Kidney tubule cell (primary cell): ENCODE data around the gene OR4C16.

Experiments
- DNase-seq: peaks from one replicate; pipeline ENCODE4 v3.0.0-alpha.2; 2018; ENCODE audit warnings: low spot score

Gene OR4C16, protein sequence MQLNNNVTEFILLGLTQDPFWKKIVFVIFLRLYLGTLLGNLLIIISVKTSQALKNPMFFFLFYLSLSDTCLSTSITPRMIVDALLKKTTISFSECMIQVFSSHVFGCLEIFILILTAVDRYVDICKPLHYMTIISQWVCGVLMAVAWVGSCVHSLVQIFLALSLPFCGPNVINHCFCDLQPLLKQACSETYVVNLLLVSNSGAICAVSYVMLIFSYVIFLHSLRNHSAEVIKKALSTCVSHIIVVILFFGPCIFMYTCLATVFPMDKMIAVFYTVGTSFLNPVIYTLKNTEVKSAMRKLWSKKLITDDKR

DNA sequence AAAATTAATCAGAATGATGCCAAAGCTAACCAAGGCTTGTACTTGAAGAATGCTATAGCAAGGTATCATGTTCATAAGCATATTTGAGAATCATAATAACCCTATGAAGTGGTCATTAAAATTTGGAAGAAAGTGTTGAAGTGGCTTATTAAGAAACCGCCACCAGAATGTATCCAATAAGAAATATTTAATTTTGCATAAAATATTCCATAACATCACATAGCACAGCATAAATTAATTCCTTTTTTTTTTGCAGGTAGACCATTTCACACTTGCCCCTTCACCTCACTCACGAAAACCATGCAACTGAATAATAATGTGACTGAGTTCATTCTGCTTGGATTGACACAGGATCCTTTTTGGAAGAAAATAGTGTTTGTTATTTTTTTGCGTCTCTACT, at the start of gene OR4C16:
TSS of gene OR4C16 (plus strand) at position 301 of the 400 bp plus-strand sequence. CDS start at position 301, 0 bp downstream.
- DNase-seq = no peak

DNA sequence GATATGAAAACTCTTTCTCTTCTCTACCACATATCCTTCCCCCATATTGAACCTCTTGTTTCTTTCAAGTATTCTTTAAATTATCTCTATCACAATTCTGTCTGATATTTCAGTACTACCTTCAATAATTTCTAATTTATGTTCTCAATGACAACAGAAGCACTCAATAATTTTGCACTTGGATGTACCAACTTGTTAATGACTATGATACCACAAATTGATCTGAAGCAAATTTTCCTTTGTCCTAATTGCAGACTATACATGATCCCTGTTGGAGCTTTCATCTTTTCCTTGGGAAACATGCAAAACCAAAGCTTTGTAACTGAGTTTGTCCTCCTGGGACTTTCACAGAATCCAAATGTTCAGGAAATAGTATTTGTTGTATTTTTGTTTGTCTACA, 17.8 kb upstream of the OR4C16 start, which contains the start of gene OR4C15:
TSS of gene OR4C15 (plus strand) at position 301 of the 400 bp plus-strand sequence. CDS start at position 301, 0 bp downstream.
- DNase-seq = no peak

DNA sequence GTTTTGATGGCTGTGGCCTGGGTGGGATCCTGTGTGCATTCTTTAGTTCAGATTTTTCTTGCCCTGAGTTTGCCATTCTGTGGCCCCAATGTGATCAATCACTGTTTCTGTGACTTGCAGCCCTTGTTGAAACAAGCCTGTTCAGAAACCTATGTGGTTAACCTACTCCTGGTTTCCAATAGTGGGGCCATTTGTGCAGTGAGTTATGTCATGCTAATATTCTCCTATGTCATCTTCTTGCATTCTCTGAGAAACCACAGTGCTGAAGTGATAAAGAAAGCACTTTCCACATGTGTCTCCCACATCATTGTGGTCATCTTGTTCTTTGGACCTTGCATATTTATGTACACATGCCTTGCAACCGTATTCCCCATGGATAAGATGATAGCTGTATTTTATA, 620 bp downstream of the OR4C16 start:
- DNase-seq = no peak

DNA sequence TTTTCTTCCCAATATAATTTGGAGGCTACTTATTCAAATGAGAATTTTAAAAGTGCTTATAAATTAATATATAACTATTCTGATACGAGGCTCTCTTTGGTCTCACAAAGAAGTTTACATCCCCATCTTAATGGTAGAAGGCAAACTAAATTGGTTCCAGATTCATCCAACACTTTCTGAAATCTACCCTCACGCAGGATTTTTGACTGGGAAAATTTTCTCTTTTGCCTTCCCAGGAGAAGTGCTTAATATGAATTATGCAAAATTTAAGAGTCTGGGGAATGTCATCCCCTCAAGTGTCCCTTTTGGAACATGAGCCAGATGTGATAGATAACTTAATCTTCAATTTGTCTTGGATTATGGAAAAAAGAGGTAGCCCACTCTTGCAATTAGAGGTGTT, 35.6 kb downstream of the OR4C16 start, which contains the start of gene OR4C11:
TSS of gene OR4C11 (minus strand) at position 101 of the 400 bp plus-strand sequence. CDS start 3,272 bp downstream, outside the sequence.
- no peak for DNase-seq
